Measurements from ENCODE around the gene CMIP. TPM values are rescaled to one million over a fixed set of nuclear protein-coding genes. Genes with fewer than 3 reads are reported as not detected.

Gene CMIP
- total RNA-seq, 1 donor, result 15.7 TPM

GRCh38 chr16:81562174-81562849 lies 117.7 kb downstream of the CMIP start:
- no peak for TF ChIP-seq CTCF (IDR thresholded peaks at IDR 0.05; ENCODE audit: insufficient read depth, low read length)
- no peak overlapping the region for H3K4me3 ChIP-seq (ENCODE audit: low read depth, low read length)
- DNase-seq (ENCODE audit: low read depth), result peak; percentile 25

GRCh38 chr16:81562926-81563325 lies 118.3 kb downstream of the CMIP start:
- TF ChIP-seq CTCF (IDR thresholded peaks at IDR 0.05; ENCODE audit: insufficient read depth, low read length), result no peak
- DNase-seq (ENCODE audit: low read depth), result no peak
- no peak overlapping the region for H3K4me3 ChIP-seq (ENCODE audit: low read depth, low read length)

GRCh38 chr16:81564421-81564911 lies 119.9 kb downstream of the CMIP start:
- TF ChIP-seq CTCF (IDR thresholded peaks at IDR 0.05; ENCODE audit: insufficient read depth, low read length), result no peak
- H3K4me3 ChIP-seq (ENCODE audit: low read depth, low read length), result no peak overlapping the region
- DNase-seq (ENCODE audit: low read depth), result peak; percentile 47

- H3K4me3 ChIP-seq (ENCODE audit: low read depth, low read length), result no peak overlapping the region
- DNase-seq (ENCODE audit: low read depth), result no peak
- TF ChIP-seq CTCF (IDR thresholded peaks at IDR 0.05; ENCODE audit: insufficient read depth, low read length), result no peak
Measured at GRCh38 chr16:81565321-81566028, 120.9 kb downstream of the CMIP start.

- no peak for TF ChIP-seq CTCF (IDR thresholded peaks at IDR 0.05; ENCODE audit: insufficient read depth, low read length)
- no peak for DNase-seq (ENCODE audit: low read depth)
- H3K4me3 ChIP-seq (ENCODE audit: low read depth, low read length), result no peak overlapping the region
Measured at GRCh38 chr16:81566086-81567007, 121.7 kb downstream of the CMIP start.

- no peak for DNase-seq (ENCODE audit: low read depth)
- no peak for TF ChIP-seq CTCF (IDR thresholded peaks at IDR 0.05; ENCODE audit: insufficient read depth, low read length)
- H3K4me3 ChIP-seq (ENCODE audit: low read depth, low read length), result no peak overlapping the region
Measured at GRCh38 chr16:81567087-81567486, 122.5 kb downstream of the CMIP start.
